Ammon's horn (tissue), 1 donor: ENCODE measurements around the gene KSR2.
"Not testable (repeated sequence)": the region's sequence is repeated elsewhere in the genome, so short reads cannot be mapped to it uniquely, and the experiment has no call there.

ENCODE experiments used
- DNase-seq: peaks from one replicate; pipeline ENCODE4 v3.0.0-alpha.2; 2016; ENCODE audit warnings: low spot score

The KSR2 gene

GRCh38 chr12:117857632-117858612 is 110.9 kb downstream of the KSR2 start:
- DNase-seq: peak; percentile 32

GRCh38 chr12:117857139-117857538 is 111.7 kb downstream of the KSR2 start:
- not testable (repeated sequence) for DNase-seq

DNA sequence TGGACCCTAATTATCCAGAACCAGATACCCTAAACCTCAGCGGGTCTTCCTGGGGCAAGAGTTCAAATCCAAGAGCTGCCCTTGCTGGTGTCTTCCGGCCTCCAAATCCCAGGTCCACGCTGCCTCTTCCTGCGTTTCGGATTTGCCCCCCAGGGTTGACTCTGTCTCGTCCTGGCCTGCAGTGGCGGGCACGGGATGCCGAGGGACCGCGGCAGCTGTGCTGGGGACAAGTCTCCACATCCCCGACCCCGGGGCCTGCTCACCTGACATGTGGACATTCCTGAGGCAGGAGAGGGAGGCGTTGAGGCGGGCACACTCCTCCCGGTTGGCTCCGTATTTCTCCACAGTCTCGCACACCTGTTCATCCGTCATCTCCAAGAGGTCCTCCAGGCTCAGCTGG is 113.6 kb downstream of the KSR2 start:
- no peak for DNase-seq

GRCh38 chr12:117854339-117855012 is 114.3 kb downstream of the KSR2 start:
- DNase-seq: peak; percentile 64

DNA sequence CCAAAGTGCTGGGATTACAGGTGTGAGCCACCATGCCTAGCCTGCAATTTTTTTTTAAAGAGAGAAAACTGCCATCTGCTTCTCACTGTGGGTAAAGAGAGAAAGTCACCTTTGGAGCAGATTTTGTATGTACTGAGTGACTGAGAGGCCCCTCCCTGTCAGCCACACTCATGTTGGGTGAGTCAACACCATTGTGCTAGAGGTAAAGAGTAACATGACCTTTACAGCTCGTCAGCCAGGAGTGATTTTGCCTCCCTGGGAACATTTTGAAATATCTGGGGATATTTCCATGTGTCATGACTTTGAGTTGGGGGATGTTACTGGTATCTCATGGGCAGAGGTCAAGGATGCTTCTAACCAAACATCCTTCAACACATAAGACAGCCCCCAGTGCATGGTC is 115.2 kb downstream of the KSR2 start:
- no peak for DNase-seq

DNA sequence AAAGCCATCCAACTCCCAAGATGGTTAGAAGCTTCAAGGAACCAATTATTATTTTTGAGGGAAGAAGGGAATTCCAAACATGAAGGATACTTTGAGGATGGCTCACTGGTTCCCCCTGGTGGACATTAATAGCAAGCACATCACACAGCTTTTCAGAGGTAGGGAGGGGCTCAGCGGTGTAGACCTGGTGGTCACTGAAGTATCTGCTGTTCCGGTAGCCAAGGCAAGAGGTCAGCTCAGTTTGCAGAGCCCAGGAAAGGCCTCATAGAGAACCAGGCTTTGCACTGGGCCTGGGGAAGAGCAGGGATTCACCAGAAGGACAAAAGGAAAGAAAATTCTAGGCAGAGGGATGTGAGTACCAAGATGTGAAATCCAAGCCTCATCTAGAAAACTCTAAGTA is 118.7 kb downstream of the KSR2 start:
- DNase-seq: peak; percentile 47

- DNase-seq: no peak
Observed at GRCh38 chr12:117847371-117847770, 121.4 kb downstream of the KSR2 start.

DNA sequence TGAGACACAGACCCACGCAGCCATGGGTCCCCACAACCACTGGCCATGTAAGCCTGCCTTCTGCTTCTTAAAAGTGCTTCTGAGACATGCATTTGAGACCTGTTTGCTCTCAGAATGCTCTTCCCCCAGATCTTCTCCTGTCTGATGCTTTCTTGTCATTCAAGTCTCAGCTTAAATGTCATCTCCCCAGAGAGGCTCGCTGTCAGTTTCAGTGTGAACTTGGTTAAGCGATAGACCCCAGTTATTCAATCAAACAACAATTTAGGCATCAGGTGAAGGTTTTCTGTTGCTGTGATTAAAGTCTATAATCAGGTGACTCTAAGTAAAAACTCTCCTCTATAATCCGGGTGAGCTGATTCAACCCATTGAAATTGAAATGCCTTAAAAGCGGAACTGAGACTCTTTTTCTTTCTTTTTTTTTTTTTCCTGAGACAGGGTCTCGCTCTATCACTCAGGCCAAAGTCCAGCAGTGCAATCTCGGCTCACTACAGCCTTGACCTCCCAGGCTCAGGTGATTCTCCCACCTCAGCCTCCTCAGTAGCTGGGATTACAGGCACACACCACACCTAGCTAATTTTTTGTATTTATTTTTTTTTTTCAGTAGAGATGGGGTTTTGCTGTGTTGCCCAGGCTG is 123.4 kb downstream of the KSR2 start:
- no peak for DNase-seq

DNA sequence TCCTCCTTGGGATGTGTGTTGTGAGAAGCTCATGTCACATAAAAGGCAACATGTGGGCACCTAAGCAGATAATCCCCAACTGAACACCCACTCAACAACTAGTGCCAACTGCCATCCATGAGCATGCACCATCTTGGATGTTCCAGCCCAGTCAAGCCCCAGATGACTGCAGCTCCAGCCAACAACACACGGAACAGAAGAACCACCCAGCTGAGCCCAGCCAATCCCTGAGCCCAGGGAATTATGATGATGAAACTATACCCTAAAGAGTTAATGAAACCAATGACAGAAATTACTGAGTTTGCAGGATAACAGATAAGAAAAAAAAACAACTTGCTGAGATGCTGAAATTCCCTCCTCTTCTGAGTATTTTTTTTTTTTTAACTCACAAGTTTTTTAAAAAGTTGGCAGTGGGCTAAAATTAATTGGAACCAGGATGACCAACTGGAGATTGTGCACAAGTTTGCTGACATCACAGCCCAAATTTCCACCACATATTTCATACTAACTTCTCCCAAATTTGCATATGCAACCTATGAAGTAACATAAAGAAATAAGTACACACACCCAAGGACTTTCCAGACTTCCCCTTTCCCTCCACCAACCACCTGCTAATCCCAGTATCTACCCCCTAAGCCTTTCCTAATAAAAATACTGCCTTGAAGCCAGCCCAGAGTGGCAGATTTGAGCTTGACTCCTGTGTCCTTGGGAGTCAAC is 124.5 kb downstream of the KSR2 start:
- no peak for DNase-seq

GRCh38 chr12:117842630-117843029 is 126.2 kb downstream of the KSR2 start:
- DNase-seq: no peak

GRCh38 chr12:117842220-117842619 is 126.6 kb downstream of the KSR2 start:
- DNase-seq: no peak

DNA sequence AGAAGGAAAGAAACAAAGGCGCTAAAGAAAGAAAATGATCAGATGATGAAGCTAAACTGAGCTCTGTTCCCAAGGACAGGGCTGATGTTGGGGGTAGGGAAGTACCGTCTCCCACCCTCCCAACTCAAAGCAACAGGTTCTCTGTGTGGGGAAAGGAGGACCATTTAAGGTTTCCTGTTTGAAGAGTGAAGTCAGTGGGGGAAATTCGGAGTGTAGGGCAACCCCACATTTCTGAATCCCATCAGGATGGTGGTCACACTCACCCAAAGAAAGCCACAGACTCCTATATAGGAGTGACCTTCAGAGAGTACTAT is 131.1 kb downstream of the KSR2 start:
- no peak for DNase-seq

GRCh38 chr12:117836999-117837736 is 131.6 kb downstream of the KSR2 start:
- peak; percentile 91 for DNase-seq

DNA sequence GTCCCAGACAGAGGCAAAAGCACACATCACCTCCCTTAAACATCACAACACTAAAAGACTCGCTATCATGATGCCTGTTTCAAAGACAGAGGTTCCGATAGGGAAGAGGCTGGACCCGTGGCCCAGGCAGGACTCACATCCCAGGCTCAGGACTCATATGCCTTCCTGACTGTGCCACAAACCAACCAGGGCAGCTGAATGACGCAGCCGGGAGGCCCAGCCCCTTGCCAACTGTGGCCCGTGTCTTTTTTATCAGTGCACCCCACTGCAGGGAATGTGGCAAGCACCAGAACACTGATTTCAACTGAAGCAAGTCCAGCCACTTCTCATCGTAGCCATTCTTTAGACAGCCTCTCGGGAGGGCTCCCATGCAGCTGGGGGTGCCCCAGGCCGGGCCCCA is 132.3 kb downstream of the KSR2 start:
- DNase-seq: no peak

- no peak for DNase-seq
Observed at GRCh38 chr12:117835156-117835555, 133.6 kb downstream of the KSR2 start.

DNA sequence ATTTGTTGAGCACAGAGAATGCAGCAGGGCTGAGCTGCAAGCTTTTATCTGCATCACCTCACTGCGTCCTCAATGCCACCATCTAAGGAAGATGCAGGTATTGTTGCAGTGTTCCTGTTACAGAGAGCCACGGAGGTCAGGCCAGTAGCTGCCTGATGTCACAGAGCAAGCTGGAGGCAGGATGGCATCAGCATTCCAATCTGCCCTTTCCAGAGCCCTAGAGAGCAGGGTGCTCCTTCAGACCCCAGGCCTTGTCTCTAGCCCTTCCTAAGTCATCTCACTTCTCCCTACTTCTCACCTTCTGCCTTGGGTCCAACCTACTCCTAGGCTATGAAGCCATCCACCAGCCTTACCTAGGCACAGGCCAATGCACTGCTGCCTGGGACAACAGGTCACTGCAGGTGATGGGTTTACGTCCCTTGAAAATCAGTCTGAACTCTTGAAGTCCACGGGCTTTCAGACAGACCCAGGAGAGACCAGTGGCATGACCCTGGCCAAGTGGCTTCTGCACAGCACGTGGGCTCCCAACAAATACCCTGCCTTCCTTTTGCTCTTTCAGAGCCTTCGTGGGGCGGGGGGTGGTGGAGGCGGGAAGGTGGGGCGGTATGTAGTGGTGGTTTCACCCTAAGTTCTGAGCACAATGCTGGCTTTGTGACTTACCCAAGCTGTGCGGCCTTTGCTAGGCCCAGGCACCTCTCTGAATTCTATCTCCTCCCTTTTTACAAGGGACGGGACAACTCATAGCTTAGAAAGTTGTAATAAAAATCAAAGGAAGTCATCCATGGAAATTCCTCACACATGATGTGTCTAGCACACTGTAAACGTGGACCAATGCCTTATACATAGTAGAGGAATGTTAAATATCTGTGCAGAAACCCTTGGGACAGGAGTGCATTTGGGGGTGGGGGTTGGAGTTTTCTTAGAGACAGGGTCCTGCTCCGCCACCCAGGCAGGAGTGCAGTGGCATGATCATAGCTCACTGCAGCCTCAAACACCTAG is 136.0 kb downstream of the KSR2 start:
- DNase-seq: no peak

DNA sequence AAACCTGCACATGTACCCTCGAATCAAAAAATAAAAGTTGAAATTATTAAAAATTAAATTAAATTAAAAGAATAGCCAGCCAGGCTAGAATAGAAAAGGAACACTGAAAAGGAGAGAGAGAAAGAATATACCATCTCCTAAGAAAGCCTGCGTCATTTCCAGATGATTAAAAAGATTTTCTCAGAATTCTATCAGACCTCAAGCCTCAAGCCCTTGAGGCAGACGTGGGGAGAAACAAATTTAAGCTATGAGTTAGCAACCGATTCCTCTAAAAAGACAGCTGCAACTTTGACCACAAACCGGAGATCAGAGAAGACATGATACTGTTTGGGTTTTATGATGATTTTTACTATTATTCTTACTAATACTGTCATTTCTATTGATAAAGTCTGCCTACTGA is 138.3 kb downstream of the KSR2 start:
- DNase-seq: no peak

GRCh38 chr12:117829108-117829507 is 139.7 kb downstream of the KSR2 start:
- DNase-seq: no peak

- no peak for DNase-seq
Observed at GRCh38 chr12:117827660-117828059, 141.1 kb downstream of the KSR2 start.

GRCh38 chr12:117825827-117826226 is 143.0 kb downstream of the KSR2 start:
- no peak for DNase-seq
